ENCODE results near the gene CCDC24. TPM values are rescaled to one million over a fixed set of nuclear protein-coding genes. Genes with fewer than 3 reads are reported as not detected.

Gene CCDC24
- total and polyA plus RNA-seq, 4 donors, result 0.92 to 4.2 (median 2.3) TPM

- TF ChIP-seq FOXA1 (IDR thresholded peaks at IDR 0.05) (no peak), ATF3 (IDR thresholded peaks at IDR 0.05) (no peak), YY1 (IDR thresholded peaks at IDR 0.05) (no peak), ZBTB33 (IDR thresholded peaks at IDR 0.05) (no peak), SP1 (IDR thresholded peaks at IDR 0.05) (no peak), TAF1 (conservative IDR thresholded peaks at IDR 0.05) (no peak), GABPA (IDR thresholded peaks at IDR 0.05 in 1 of 2, conservative IDR thresholded peaks at IDR 0.05 in 1 of 2) (no peak), JUND (IDR thresholded peaks at IDR 0.05) (no peak)
Measured at GRCh38 chr1:44033041-44033575, 41.7 kb downstream of the CCDC24 start (continued).

- no peak overlapping the region for H3K9ac ChIP-seq (ENCODE audit: low read depth in 1 of 2, low read length in 2 of 2)
- H3K27me3 ChIP-seq (ENCODE audit: control insufficient read depth in 4 of 4, insufficient read depth in 4 of 4, low read length in 3 of 4), result no peaks in the 10 kb centered on the region
- 86% methylated on average over 8 of the region's 8 CpGs for WGBS
- peaks cover 3 to 32% (median 10%) of the 10 kb centered on the region in 4 donors for H3K4me1 ChIP-seq (ENCODE audit: control insufficient read depth in 4 of 4, insufficient read depth in 4 of 4, low read length in 3 of 4)
- TF ChIP-seq FOXA1 (IDR thresholded peaks at IDR 0.05), result no peak
- no peak for TF ChIP-seq REST (IDR thresholded peaks at IDR 0.05)
- no peak for TF ChIP-seq RAD21 (IDR thresholded peaks at IDR 0.05)
- TF ChIP-seq TAF1 (conservative IDR thresholded peaks at IDR 0.05), result no peak
- TF ChIP-seq SP1 (IDR thresholded peaks at IDR 0.05), result no peak
- TF ChIP-seq FOXA2 (IDR thresholded peaks at IDR 0.05), result no peak
- TF ChIP-seq JUND (IDR thresholded peaks at IDR 0.05), result no peak
- no peak for TF ChIP-seq ZBTB33 (IDR thresholded peaks at IDR 0.05)
- TF ChIP-seq GABPA (IDR thresholded peaks at IDR 0.05 in 1 of 2, conservative IDR thresholded peaks at IDR 0.05 in 1 of 2), result no peak
- no peak for TF ChIP-seq YY1 (IDR thresholded peaks at IDR 0.05)
- TF ChIP-seq ATF3 (IDR thresholded peaks at IDR 0.05), result no peak
- no peak for TF ChIP-seq HNF4G (IDR thresholded peaks at IDR 0.05)
- no peak for TF ChIP-seq NR2F2 (IDR thresholded peaks at IDR 0.05)
- no peak for TF ChIP-seq MAX (IDR thresholded peaks at IDR 0.05)
- TF ChIP-seq HNF4A (conservative IDR thresholded peaks at IDR 0.05), result no peak
- TF ChIP-seq RXRA (IDR thresholded peaks at IDR 0.05), result no peak
- no peak for TF ChIP-seq EGR1 (IDR thresholded peaks at IDR 0.05; ENCODE audit: low read depth in 2 of 2)
- no peak overlapping the region for H3K4me3 ChIP-seq (ENCODE audit: low read depth in 1 of 3, low read length in 3 of 3)
- no peak overlapping the region for H3K27ac ChIP-seq (ENCODE audit: low read depth in 1 of 2, low read length in 2 of 2)
- H3K36me3 ChIP-seq (ENCODE audit: control insufficient read depth in 4 of 4, insufficient read depth in 3 of 4, low read depth in 1 of 4, low read length in 3 of 4), result no peaks in the 10 kb centered on the region
- no peak for DNase-seq (ENCODE audit: low spot score)
- no peaks in the 10 kb centered on the region for H3K9me3 ChIP-seq (ENCODE audit: control insufficient read depth in 4 of 4, low read length in 3 of 4)
Measured at GRCh38 chr1:44033756-44034155, 42.4 kb downstream of the CCDC24 start.
